Measurements from ENCODE around the gene ALOX15B. TPM values are rescaled to one million over a fixed set of nuclear protein-coding genes. Genes with fewer than 3 reads are reported as not detected.
A peak's percentile ranks its signal among the peaks of the same experiment; 100 is the strongest.

Gene ALOX15B
- total RNA-seq, 1 donor from 2014 or later = 0.35 TPM

GRCh38 chr17:8031950-8032349 is 6.9 kb upstream of the ALOX15B start:
- no peak for ATAC-seq
- DNase-seq (ENCODE audit: low spot score) = no peak

GRCh38 chr17:8032442-8032841 is 6.4 kb upstream of the ALOX15B start:
- ATAC-seq (no peak), DNase-seq (ENCODE audit: low spot score) (no peak)

GRCh38 chr17:8039611-8040168 is 831 bp downstream of the ALOX15B start:
- ATAC-seq (no peak), DNase-seq (ENCODE audit: low spot score) (no peak)

- ATAC-seq (peak; percentile 92), DNase-seq (ENCODE audit: low spot score) (no peak)
Measured at GRCh38 chr17:8041249-8041928, 2.5 kb downstream of the ALOX15B start.

GRCh38 chr17:8041979-8042378 is 3.1 kb downstream of the ALOX15B start:
- DNase-seq (ENCODE audit: low spot score) = no peak
- no peak for ATAC-seq

- DNase-seq (ENCODE audit: low spot score) (no peak), ATAC-seq (no peak)
Measured at GRCh38 chr17:8044819-8045810, 6.3 kb downstream of the ALOX15B start.

GRCh38 chr17:8046306-8046928 is 7.6 kb downstream of the ALOX15B start:
- ATAC-seq (no peak), DNase-seq (ENCODE audit: low spot score) (no peak)

- ATAC-seq (no peak), DNase-seq (ENCODE audit: low spot score) (no peak)
Measured at GRCh38 chr17:8046929-8047768, 8.3 kb downstream of the ALOX15B start.

- DNase-seq (ENCODE audit: low spot score) (no peak), ATAC-seq (no peak)
Measured at GRCh38 chr17:8047769-8048110, 8.9 kb downstream of the ALOX15B start.

- DNase-seq (ENCODE audit: low spot score) = no peak
- no peak for ATAC-seq
Measured at GRCh38 chr17:8048236-8048635, 9.4 kb downstream of the ALOX15B start.

- DNase-seq (ENCODE audit: low spot score) (no peak), ATAC-seq (no peak)
Measured at GRCh38 chr17:8048736-8049135, 9.9 kb downstream of the ALOX15B start.

GRCh38 chr17:8051831-8052230 is 13.0 kb downstream of the ALOX15B start:
- DNase-seq (ENCODE audit: low spot score) (no peak), ATAC-seq (peak; percentile 27)

GRCh38 chr17:8052256-8053252 is 13.7 kb downstream of the ALOX15B start:
- DNase-seq (ENCODE audit: low spot score) (no peak), ATAC-seq (no peak)

- DNase-seq (ENCODE audit: low spot score) (no peak), ATAC-seq (no peak)
Measured at GRCh38 chr17:8053600-8053999, 14.7 kb downstream of the ALOX15B start.

GRCh38 chr17:8055851-8056231 is 17.0 kb downstream of the ALOX15B start:
- ATAC-seq = no peak
- DNase-seq (ENCODE audit: low spot score) = no peak

- ATAC-seq = peak; percentile 18
- DNase-seq (ENCODE audit: low spot score) = no peak
Measured at GRCh38 chr17:8056232-8056975, 17.5 kb downstream of the ALOX15B start.

GRCh38 chr17:8056976-8057625 is 18.2 kb downstream of the ALOX15B start:
- no peak for ATAC-seq
- DNase-seq (ENCODE audit: low spot score) = no peak

- ATAC-seq (peak; percentile 89), DNase-seq (ENCODE audit: low spot score) (no peak)
Measured at GRCh38 chr17:8057691-8058114, 18.8 kb downstream of the ALOX15B start.

Measured in left lobe of liver (tissue), 2 donors.